IPS-20b (cell line): ENCODE data around the gene TPSD1.

Experiments used
- H3K27ac ChIP-seq: one replicate; pipeline ENCODE4 v1.5.1; 2013; ENCODE audit warnings: low read length
- H3K27me3 ChIP-seq: 2 replicates; pipeline ENCODE4 v1.6.1; 2013; ENCODE audit warnings: mild to moderate bottlenecking, low read length, inconsistent platforms; ENCODE audit not compliant: insufficient read depth
- H3K36me3 ChIP-seq: 2 replicates; pipeline ENCODE4 v1.6.1; 2013; ENCODE audit warnings: low read depth, mild to moderate bottlenecking, inconsistent platforms, low read length, moderate library complexity; ENCODE audit not compliant: insufficient read depth
- H3K4me1 ChIP-seq: 2 replicates; pipeline ENCODE4 v1.6.1; 2013; ENCODE audit warnings: mild to moderate bottlenecking, control low read depth, inconsistent platforms, low read length, moderate library complexity; ENCODE audit not compliant: insufficient read depth
- H3K4me3 ChIP-seq: 2 replicates; pipeline ENCODE4 v1.5.1; 2013; ENCODE audit warnings: mild to moderate bottlenecking, low read length, inconsistent platforms
- H3K9ac ChIP-seq: 2 replicates; pipeline ENCODE4 v1.6.1; 2013; ENCODE audit warnings: low read depth, mild to moderate bottlenecking, inconsistent platforms, low read length, moderate library complexity
- H3K9me3 ChIP-seq: 2 replicates; pipeline ENCODE4 v1.6.1; 2013; ENCODE audit warnings: mild to moderate bottlenecking, low read depth, low read length, inconsistent platforms; ENCODE audit not compliant: insufficient read depth

The TPSD1 gene

GRCh38 chr16:1300664-1301476 lies 45.0 kb downstream of the TPSD1 start:
- Histone ChIP-seq H3K9ac (no peak overlapping the region), H3K27me3 (peaks cover 14% of the 10 kb centered on the region), H3K9me3 (no peaks in the 10 kb centered on the region), H3K27ac (no peak overlapping the region), H3K4me1 (no peaks in the 10 kb centered on the region; the same call in 1 of the 2 replicates), H3K36me3 (no peaks in the 10 kb centered on the region), H3K4me3 (peak overlapping the region; percentile 16; the same call in 1 of the 2 replicates)

GRCh38 chr16:1301562-1301961 lies 45.7 kb downstream of the TPSD1 start:
- Histone ChIP-seq H3K27me3 (peaks cover 14% of the 10 kb centered on the region), H3K4me1 (no peaks in the 10 kb centered on the region; the same call in 1 of the 2 replicates), H3K27ac (no peak overlapping the region)

GRCh38 chr16:1305823-1306222 lies 50.0 kb downstream of the TPSD1 start:
- Histone ChIP-seq H3K9me3 (no peaks in the 10 kb centered on the region), H3K36me3 (no peaks in the 10 kb centered on the region), H3K4me1 (no peaks in the 10 kb centered on the region; the same call in 1 of the 2 replicates), H3K4me3 (no peak overlapping the region), H3K9ac (no peak overlapping the region), H3K27me3 (no peaks in the 10 kb centered on the region; the same call in 1 of the 2 replicates), H3K27ac (no peak overlapping the region)

More at GRCh38 chr16:1301562-1301961, 45.7 kb downstream of the TPSD1 start:
- H3K36me3 ChIP-seq, result no peaks in the 10 kb centered on the region
- no peak overlapping the region for H3K9ac ChIP-seq
- H3K4me3 ChIP-seq, result no peak overlapping the region
- H3K9me3 ChIP-seq, result no peaks in the 10 kb centered on the region

GRCh38 chr16:1306334-1306733 lies 50.5 kb downstream of the TPSD1 start:
- no peak overlapping the region for H3K27ac ChIP-seq
- H3K9ac ChIP-seq, result no peak overlapping the region
- no peaks in the 10 kb centered on the region; the same call in 1 of the 2 replicates for H3K27me3 ChIP-seq
- H3K4me3 ChIP-seq, result no peak overlapping the region
- H3K9me3 ChIP-seq, result no peaks in the 10 kb centered on the region
- H3K36me3 ChIP-seq, result no peaks in the 10 kb centered on the region
- H3K4me1 ChIP-seq, result peaks cover 2% of the 10 kb centered on the region; the same call in 1 of the 2 replicates

GRCh38 chr16:1308036-1308976 lies 52.4 kb downstream of the TPSD1 start:
- Histone ChIP-seq H3K9ac (peak overlapping the region; percentile 99; the same call in 1 of the 2 replicates), H3K4me3 (peak overlapping the region; percentile 80), H3K4me1 (peaks cover 6% of the 10 kb centered on the region; the same call in 1 of the 2 replicates), H3K9me3 (no peaks in the 10 kb centered on the region), H3K36me3 (peaks cover 7% of the 10 kb centered on the region; the same call in 1 of the 2 replicates), H3K27ac (no peak overlapping the region), H3K27me3 (no peaks in the 10 kb centered on the region)
